Neuronal stem cell (in vitro differentiated cells): Measurements from ENCODE around the gene RANBP17.

Source experiments
- DNase-seq: peaks from one replicate; pipeline ENCODE4 v3.0.0-alpha.2; 2013; ENCODE audit warnings: low spot score
- H2AFZ ChIP-seq: one replicate; pipeline ENCODE4 v1.6.1; 2013; ENCODE audit warnings: mild to moderate bottlenecking, low read length, inconsistent platforms
- H2AK5ac ChIP-seq: 2 replicates; pipeline ENCODE4 v1.6.1; 2013; ENCODE audit warnings: low read depth, mild to moderate bottlenecking, inconsistent platforms, low read length, moderate library complexity, mixed read lengths
- H2BK120ac ChIP-seq: 2 replicates; pipeline ENCODE4 v1.6.1; 2013; ENCODE audit warnings: low read depth, mild to moderate bottlenecking, inconsistent platforms, low read length, moderate library complexity, mixed read lengths
- H2BK12ac ChIP-seq: one replicate; pipeline ENCODE4 v1.6.1; 2013; ENCODE audit warnings: low read length, inconsistent platforms
- H2BK15ac ChIP-seq: 2 replicates; pipeline ENCODE4 v1.6.1; 2013; ENCODE audit warnings: mild to moderate bottlenecking, low read length, inconsistent platforms, mixed read lengths
- H2BK5ac ChIP-seq: one replicate; pipeline ENCODE4 v1.6.1; 2013; ENCODE audit warnings: inconsistent platforms, mild to moderate bottlenecking, low read length, moderate library complexity
- H3K14ac ChIP-seq: one replicate; pipeline ENCODE4 v1.6.1; 2013; ENCODE audit warnings: low read length, inconsistent platforms
- H3K18ac ChIP-seq: 2 replicates; pipeline ENCODE4 v1.6.1; 2013; ENCODE audit warnings: low read length, inconsistent platforms
- H3K23ac ChIP-seq: 2 replicates; pipeline ENCODE4 v1.6.1; 2013; ENCODE audit warnings: low read depth, mild to moderate bottlenecking, mixed read lengths, low read length, inconsistent platforms; ENCODE audit not compliant: poor library complexity
- H3K27ac ChIP-seq: replicated peaks from 3 replicates; pipeline ENCODE4 v1.5.1; 2013; ENCODE audit warnings: low read length, inconsistent platforms
- H3K27me3 ChIP-seq, 3 experiments: 2 replicates each; pipeline ENCODE4 v1.6.1; 2013; ENCODE audit warnings: low read length in 3 of 3, mild to moderate bottlenecking in 2 of 3, inconsistent platforms in 1 of 3, low read depth in 1 of 3, mixed read lengths in 1 of 3, moderate library complexity in 1 of 3; ENCODE audit not compliant: control insufficient read depth in 3 of 3, insufficient read depth in 3 of 3
- H3K36me3 ChIP-seq, 2 donors: replicated peaks in 1 of 2; 2 replicates each; pipeline ENCODE4 v1.6.1; 2013; ENCODE audit warnings: low read length in 2 of 2; ENCODE audit not compliant: control insufficient read depth in 2 of 2, insufficient read depth in 2 of 2
- H3K4ac ChIP-seq: 2 replicates; pipeline ENCODE4 v1.6.1; 2013; ENCODE audit warnings: inconsistent platforms, mild to moderate bottlenecking, low read length, moderate library complexity
- H3K4me1 ChIP-seq, 2 donors: 1 replicate in 1 of 2; 2 replicates in 1 of 2; pipeline ENCODE4 v1.6.1; 2013; ENCODE audit warnings: low read length in 2 of 2, low read depth in 1 of 2; ENCODE audit not compliant: control insufficient read depth in 2 of 2, insufficient read depth in 1 of 2
- H3K4me2 ChIP-seq: one replicate; pipeline ENCODE4 v1.6.1; 2013; ENCODE audit warnings: mild to moderate bottlenecking, low read length, inconsistent platforms; ENCODE audit not compliant: insufficient read depth, poor library complexity, severe bottlenecking
- H3K4me3 ChIP-seq, 2 donors: 2 replicates each; pipeline ENCODE4 v1.5.1; 2013; ENCODE audit warnings: low read length in 2 of 2, mild to moderate bottlenecking in 2 of 2, inconsistent platforms in 1 of 2, moderate library complexity in 1 of 2
- H3K79me1 ChIP-seq: one replicate; pipeline ENCODE4 v1.6.1; 2013; ENCODE audit warnings: low read depth, mild to moderate bottlenecking, inconsistent platforms, low read length, moderate library complexity
- H3K9ac ChIP-seq: one replicate; pipeline ENCODE4 v1.6.1; 2013; ENCODE audit warnings: mild to moderate bottlenecking, low read depth, low read length, inconsistent platforms; ENCODE audit not compliant: poor library complexity
- H3K9me3 ChIP-seq, 2 donors: replicated peaks in 1 of 2; 2 replicates each; pipeline versions ENCODE3 to v1.6.1; 2013; ENCODE audit warnings: low read length in 2 of 2, mild to moderate bottlenecking in 2 of 2, inconsistent platforms in 1 of 2, low read depth in 1 of 2, mixed read lengths in 1 of 2, moderate library complexity in 1 of 2; ENCODE audit not compliant: control insufficient read depth in 2 of 2, insufficient read depth in 1 of 2
- H4K8ac ChIP-seq: one replicate; pipeline ENCODE4 v1.6.1; 2013; ENCODE audit warnings: low read depth, mild to moderate bottlenecking, inconsistent platforms, low read length, moderate library complexity
- H4K91ac ChIP-seq: one replicate; pipeline ENCODE4 v1.6.1; 2013; ENCODE audit warnings: low read length, low read depth, mild to moderate bottlenecking, inconsistent platforms; ENCODE audit not compliant: poor library complexity
- WGBS, 2 donors: extraction: QIAGEN DNeasy Blood & Tissue Kit; methylation state at CpG; one replicate each; pipeline ENCODE4 v1.1.7; 2013; ENCODE audit warnings: missing lambda C conversion rate in 2 of 2, mixed read lengths in 1 of 2; ENCODE audit not compliant: insufficient read length in 2 of 2, insufficient replicate concordance in 1 of 2; ENCODE audit errors: extremely low coverage in 2 of 2; 5-methylcytosine and 5-hydroxymethylcytosine counted together

The RANBP17 gene

GRCh38 chr5:170892196-170892595, 30.4 kb downstream of the RANBP17 start:
- Histone ChIP-seq H4K91ac (no peak overlapping the region), H3K18ac (no peak overlapping the region), H2AFZ (no peak overlapping the region), H3K4me3 (no peak overlapping the region), H3K14ac (no peak overlapping the region), H3K4ac (no peak overlapping the region), H2BK12ac (no peak overlapping the region), H3K27ac (no peak overlapping the region), H2AK5ac (no peak overlapping the region), H3K9me3 (no peaks in the 10 kb centered on the region), H2BK120ac (no peak overlapping the region), H4K8ac (no peak overlapping the region), H3K79me1 (no peaks in the 10 kb centered on the region), H3K4me1 (no peaks in the 10 kb centered on the region), H3K9ac (no peak overlapping the region), H3K23ac (no peak overlapping the region), H3K27me3 (no peaks in the 10 kb centered on the region), H2BK5ac (no peak overlapping the region), H2BK15ac (no peak overlapping the region), H3K4me2 (no peak overlapping the region), H3K36me3 (peaks cover 0 to 45% of the 10 kb centered on the region in 2 donors)
- WGBS, 2 donors: no CpG with 5 or more reads among the region's 2 CpGs
- DNase-seq: no peak

- no peak overlapping the region for H3K18ac ChIP-seq
- H2BK15ac ChIP-seq: no peak overlapping the region
- H3K9me3 ChIP-seq: peaks cover 0 to 3% of the 10 kb centered on the region in 2 donors
- H2AK5ac ChIP-seq: no peak overlapping the region
- H3K4me2 ChIP-seq: no peak overlapping the region
- H3K23ac ChIP-seq: no peak overlapping the region
- H3K4me1 ChIP-seq: no peaks in the 10 kb centered on the region
- no peak overlapping the region for H4K8ac ChIP-seq
- H3K14ac ChIP-seq: no peak overlapping the region
- H3K9ac ChIP-seq: no peak overlapping the region
- H2BK12ac ChIP-seq: no peak overlapping the region
- H3K4me3 ChIP-seq: no peak overlapping the region
- WGBS, 2 donors: no CpG with 5 or more reads among the region's 2 CpGs
- H2AFZ ChIP-seq: no peak overlapping the region
- no peaks in the 10 kb centered on the region for H3K79me1 ChIP-seq
- H3K27me3 ChIP-seq: no peaks in the 10 kb centered on the region
- no peak overlapping the region for H2BK120ac ChIP-seq
- H2BK5ac ChIP-seq: no peak overlapping the region
- DNase-seq: no peak
- no peak overlapping the region for H3K27ac ChIP-seq
- H4K91ac ChIP-seq: no peak overlapping the region
- H3K4ac ChIP-seq: no peak overlapping the region
- peaks cover 0 to 32% of the 10 kb centered on the region in 2 donors for H3K36me3 ChIP-seq
Measured at GRCh38 chr5:170894665-170895064, 32.8 kb downstream of the RANBP17 start.

- no peak overlapping the region for H4K91ac ChIP-seq
- peaks cover 0 to 3% of the 10 kb centered on the region in 2 donors for H3K9me3 ChIP-seq
- H2BK12ac ChIP-seq: no peak overlapping the region
- no peak overlapping the region for H3K14ac ChIP-seq
- no peak overlapping the region for H2BK120ac ChIP-seq
- H3K18ac ChIP-seq: no peak overlapping the region
- DNase-seq: no peak
- no peak overlapping the region for H2AK5ac ChIP-seq
- H3K36me3 ChIP-seq: peaks cover 0 to 29% of the 10 kb centered on the region in 2 donors
- H2AFZ ChIP-seq: no peak overlapping the region
- H3K79me1 ChIP-seq: no peaks in the 10 kb centered on the region
- H3K4me3 ChIP-seq: no peak overlapping the region
- H3K27ac ChIP-seq: no peak overlapping the region
- H3K4me2 ChIP-seq: no peak overlapping the region
- no CpG with 5 or more reads among the region's 9 CpGs for WGBS, 2 donors
- H2BK15ac ChIP-seq: no peak overlapping the region
- no peaks in the 10 kb centered on the region for H3K27me3 ChIP-seq
- no peaks in the 10 kb centered on the region for H3K4me1 ChIP-seq
- H3K4ac ChIP-seq: no peak overlapping the region
- H4K8ac ChIP-seq: no peak overlapping the region
- H2BK5ac ChIP-seq: no peak overlapping the region
- H3K9ac ChIP-seq: no peak overlapping the region
- H3K23ac ChIP-seq: no peak overlapping the region
Measured at GRCh38 chr5:170896779-170897178, 35.0 kb downstream of the RANBP17 start.

GRCh38 chr5:170903075-170903474, 41.3 kb downstream of the RANBP17 start:
- peak overlapping the region; percentile 27 for H3K18ac ChIP-seq
- H4K91ac ChIP-seq: no peak overlapping the region
- H3K27me3 ChIP-seq: no peaks in the 10 kb centered on the region
- H3K4me3 ChIP-seq: no peak overlapping the region
- H4K8ac ChIP-seq: no peak overlapping the region
- H3K9ac ChIP-seq: no peak overlapping the region
- no peak overlapping the region for H3K27ac ChIP-seq
- no peak overlapping the region for H2BK12ac ChIP-seq
- no peak overlapping the region for H3K14ac ChIP-seq
- H3K23ac ChIP-seq: no peak overlapping the region
- H3K4me1 ChIP-seq: peaks cover 0 to 2% of the 10 kb centered on the region in 2 donors
- WGBS, 2 donors: no CpG with 5 or more reads among the region's 8 CpGs
- no peak overlapping the region for H2AFZ ChIP-seq
- DNase-seq: no peak
- peaks cover 0 to 9% of the 10 kb centered on the region in 2 donors for H3K9me3 ChIP-seq
- no peak overlapping the region for H2BK120ac ChIP-seq
- no peak overlapping the region for H2BK5ac ChIP-seq
- H3K36me3 ChIP-seq: peaks cover 0 to 16% of the 10 kb centered on the region in 2 donors
- no peaks in the 10 kb centered on the region for H3K79me1 ChIP-seq
- H3K4me2 ChIP-seq: peak overlapping the region; percentile 18
- no peak overlapping the region for H3K4ac ChIP-seq
- H2AK5ac ChIP-seq: no peak overlapping the region
- no peak overlapping the region for H2BK15ac ChIP-seq
